Trophoblast cell (in vitro differentiated cells and primary cell): ENCODE results near the gene SEC16B.

Experiments
- DNase-seq, 2 donors: peaks; one replicate each; pipeline ENCODE4 v3.0.0-alpha.2; 2016
- H2AFZ ChIP-seq: 2 replicates; pipeline ENCODE4 v1.6.1; 2013; ENCODE audit warnings: low read length, moderate library complexity, mild to moderate bottlenecking; ENCODE audit not compliant: insufficient read depth, poor library complexity
- H2AK5ac ChIP-seq: 2 replicates; pipeline ENCODE4 v1.6.1; 2013; ENCODE audit warnings: mild to moderate bottlenecking, low read length
- H2BK120ac ChIP-seq: 2 replicates; pipeline ENCODE4 v1.6.1; 2013; ENCODE audit warnings: low read length, mild to moderate bottlenecking, moderate library complexity; ENCODE audit not compliant: insufficient read depth, poor library complexity
- H2BK12ac ChIP-seq: 2 replicates; pipeline ENCODE4 v1.6.1; 2013; ENCODE audit warnings: mild to moderate bottlenecking, low read length, moderate library complexity
- H2BK5ac ChIP-seq: 2 replicates; pipeline ENCODE4 v1.6.1; 2013; ENCODE audit warnings: low read length, low read depth, moderate library complexity, mild to moderate bottlenecking; ENCODE audit not compliant: poor library complexity
- H3K14ac ChIP-seq: 2 replicates; pipeline ENCODE4 v1.6.1; 2013; ENCODE audit warnings: mild to moderate bottlenecking, low read length
- H3K18ac ChIP-seq: 2 replicates; pipeline ENCODE4 v1.6.1; 2013; ENCODE audit warnings: mild to moderate bottlenecking, low read length
- H3K23ac ChIP-seq: 2 replicates; pipeline ENCODE4 v1.6.1; 2013; ENCODE audit warnings: low read length
- H3K27ac ChIP-seq: 2 replicates; pipeline ENCODE4 v1.5.1; 2013; ENCODE audit warnings: low read depth, mild to moderate bottlenecking, inconsistent platforms, low read length, moderate library complexity
- H3K27me3 ChIP-seq: 2 replicates; pipeline ENCODE4 v1.6.1; 2013; ENCODE audit warnings: inconsistent platforms, mild to moderate bottlenecking, low read length, moderate library complexity; ENCODE audit not compliant: insufficient read depth
- H3K36me3 ChIP-seq, 2 experiments: 1 replicate in 1 of 2; 2 replicates in 1 of 2; pipeline ENCODE4 v1.6.1; 2013; ENCODE audit warnings: low read length in 2 of 2, mild to moderate bottlenecking in 2 of 2, moderate library complexity in 1 of 2; ENCODE audit not compliant: insufficient read depth in 2 of 2, control insufficient read depth in 1 of 2
- H3K4ac ChIP-seq: 2 replicates; pipeline ENCODE4 v1.6.1; 2013; ENCODE audit warnings: low read depth, mild to moderate bottlenecking, low read length, moderate library complexity
- H3K4me1 ChIP-seq, 2 experiments: 1 replicate in 1 of 2; 2 replicates in 1 of 2; pipeline ENCODE4 v1.6.1; 2013; ENCODE audit warnings: low read length in 2 of 2, mild to moderate bottlenecking in 2 of 2, moderate library complexity in 1 of 2; ENCODE audit not compliant: insufficient read depth in 2 of 2, control insufficient read depth in 1 of 2
- H3K4me2 ChIP-seq: 2 replicates; pipeline ENCODE4 v1.6.1; 2013; ENCODE audit warnings: inconsistent platforms, mild to moderate bottlenecking, low read length, moderate library complexity
- H3K4me3 ChIP-seq: 2 replicates; pipeline ENCODE4 v1.5.1; 2013; ENCODE audit warnings: mild to moderate bottlenecking, low read depth, low read length, inconsistent platforms
- H3K79me1 ChIP-seq: one replicate; pipeline ENCODE4 v1.6.1; 2013; ENCODE audit warnings: low read length
- H3K79me2 ChIP-seq: 2 replicates; pipeline ENCODE4 v1.6.1; 2013; ENCODE audit warnings: low read length, mild to moderate bottlenecking; ENCODE audit not compliant: control insufficient read depth, insufficient read depth, poor library complexity
- H3K9ac ChIP-seq: 2 replicates; pipeline ENCODE4 v1.6.1; 2013; ENCODE audit warnings: mild to moderate bottlenecking, low read length
- H3K9me3 ChIP-seq: 2 replicates; pipeline ENCODE4 v1.6.1; 2013; ENCODE audit warnings: low read depth, mild to moderate bottlenecking, control low read depth, inconsistent platforms, low read length; ENCODE audit not compliant: insufficient read depth
- H4K12ac ChIP-seq: 2 replicates; pipeline ENCODE4 v1.6.1; 2013; ENCODE audit warnings: low read depth, mild to moderate bottlenecking, low read length, moderate library complexity
- H4K8ac ChIP-seq: 2 replicates; pipeline ENCODE4 v1.6.1; 2013; ENCODE audit warnings: low read depth, mild to moderate bottlenecking, low read length, moderate library complexity
- H4K91ac ChIP-seq: one replicate; pipeline ENCODE4 v1.6.1; 2013; ENCODE audit warnings: low read depth, mild to moderate bottlenecking, low read length, moderate library complexity
- WGBS: extraction: QIAGEN DNeasy Blood & Tissue Kit; methylation state at CpG from one replicate; pipeline ENCODE4 v1.1.7; 2013; ENCODE audit warnings: missing lambda C conversion rate; ENCODE audit not compliant: insufficient read length, insufficient coverage; ENCODE audit errors: extremely low coverage; 5-methylcytosine and 5-hydroxymethylcytosine counted together

The SEC16B gene

DNA sequence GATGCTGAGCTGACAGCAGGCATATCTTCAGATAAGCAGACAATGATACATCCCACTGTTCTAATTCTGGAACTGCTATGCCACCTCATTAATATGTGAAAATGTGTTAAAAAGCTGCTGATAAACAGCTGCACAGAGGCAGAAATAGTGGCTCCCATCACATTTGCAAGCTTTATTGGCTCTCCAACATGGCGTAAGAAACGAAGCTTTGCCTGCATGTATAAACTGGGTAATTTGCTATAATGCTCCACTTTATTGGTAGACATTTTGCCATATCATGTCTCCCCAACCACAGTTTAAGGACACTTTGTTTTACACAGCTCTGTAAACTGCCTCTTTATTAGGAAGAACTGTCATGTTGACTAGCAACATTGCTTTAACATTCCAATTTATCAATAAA, 49.8 kb downstream of the SEC16B start:
- no peak overlapping the region for H2BK12ac ChIP-seq
- no peak overlapping the region for H2AK5ac ChIP-seq
- no CpG with 5 or more reads among the region's 2 CpGs for WGBS
- H3K4me2 ChIP-seq: no peak overlapping the region
- H2BK120ac ChIP-seq: no peak overlapping the region
- DNase-seq: no peak
- no peaks in the 10 kb centered on the region for H3K79me1 ChIP-seq
- H2BK5ac ChIP-seq: no peak overlapping the region
- H2AFZ ChIP-seq: no peak overlapping the region
- no peak overlapping the region for H3K4ac ChIP-seq
- H3K36me3 ChIP-seq: no peaks in the 10 kb centered on the region
- H3K18ac ChIP-seq: no peak overlapping the region
- H3K9ac ChIP-seq: no peak overlapping the region
- no peak overlapping the region for H3K23ac ChIP-seq
- H3K27ac ChIP-seq: no peak overlapping the region
- H3K4me3 ChIP-seq: no peak overlapping the region
- H4K8ac ChIP-seq: no peak overlapping the region
- H3K4me1 ChIP-seq: no peaks in the 10 kb centered on the region
- no peak overlapping the region for H3K14ac ChIP-seq
- no peaks in the 10 kb centered on the region for H3K27me3 ChIP-seq
- H3K79me2 ChIP-seq: no peaks in the 10 kb centered on the region
- H4K12ac ChIP-seq: no peak overlapping the region
- no peak overlapping the region for H4K91ac ChIP-seq
- no peaks in the 10 kb centered on the region for H3K9me3 ChIP-seq

DNA sequence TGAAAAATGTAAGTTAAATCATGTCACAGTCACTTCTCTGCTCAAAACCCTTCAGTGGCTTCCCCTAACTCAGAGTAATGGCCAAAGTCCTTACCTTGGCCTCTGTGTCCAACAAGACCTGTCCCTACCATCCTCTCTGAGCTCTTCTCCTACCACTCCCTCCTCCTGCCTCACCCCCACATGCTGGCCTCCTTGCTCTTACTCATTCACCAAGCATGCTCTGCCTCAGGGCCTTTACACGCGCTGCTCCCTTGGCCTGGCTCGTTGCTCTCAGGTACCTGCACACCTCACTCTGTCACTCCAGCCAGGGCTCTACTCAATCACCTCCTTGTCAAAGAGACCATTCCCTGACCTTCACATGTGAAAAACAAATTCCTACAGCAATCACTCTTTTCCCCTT, 54.2 kb downstream of the SEC16B start:
- no peak overlapping the region for H3K18ac ChIP-seq
- H2BK5ac ChIP-seq: no peak overlapping the region
- H3K79me1 ChIP-seq: no peaks in the 10 kb centered on the region
- no peak overlapping the region for H3K9ac ChIP-seq
- H4K8ac ChIP-seq: no peak overlapping the region
- H3K79me2 ChIP-seq: no peaks in the 10 kb centered on the region
- no peak overlapping the region for H2BK120ac ChIP-seq
- H4K12ac ChIP-seq: no peak overlapping the region
- H3K4ac ChIP-seq: no peak overlapping the region
- H3K36me3 ChIP-seq: no peaks in the 10 kb centered on the region
- H4K91ac ChIP-seq: no peak overlapping the region
- no peak overlapping the region for H3K23ac ChIP-seq
- H3K4me3 ChIP-seq: no peak overlapping the region
- H2AK5ac ChIP-seq: no peak overlapping the region
- no peak overlapping the region for H2AFZ ChIP-seq
- H2BK12ac ChIP-seq: no peak overlapping the region
- H3K4me2 ChIP-seq: no peak overlapping the region
- H3K9me3 ChIP-seq: no peaks in the 10 kb centered on the region
- WGBS: no CpG with 5 or more reads among the region's 3 CpGs
- peak; percentile 91 to 93 for DNase-seq
- H3K4me1 ChIP-seq: no peaks in the 10 kb centered on the region
- H3K27me3 ChIP-seq: no peaks in the 10 kb centered on the region
- no peak overlapping the region for H3K14ac ChIP-seq
- no peak overlapping the region for H3K27ac ChIP-seq

DNA sequence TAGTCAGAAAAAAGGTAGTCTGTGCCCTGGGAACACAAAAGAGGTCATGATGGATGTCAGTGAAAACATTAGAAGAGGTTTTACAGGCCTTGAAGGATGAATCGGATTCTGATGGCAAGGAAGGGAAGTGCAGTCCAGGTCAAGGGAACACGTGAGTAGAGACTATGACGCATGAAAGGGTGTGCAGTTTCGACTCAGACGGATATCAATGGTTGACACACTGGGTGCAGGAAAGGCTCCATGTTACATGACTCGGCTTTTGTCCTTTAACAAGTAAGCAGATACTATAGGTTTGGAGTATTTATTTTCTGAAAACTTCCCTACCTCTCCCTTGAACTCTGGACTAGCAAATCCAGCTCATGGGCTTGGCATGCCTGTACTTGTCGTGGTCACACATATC, 55.3 kb downstream of the SEC16B start:
- Histone ChIP-seq H3K23ac (no peak overlapping the region), H2BK12ac (no peak overlapping the region), H4K91ac (no peak overlapping the region), H2BK120ac (no peak overlapping the region), H2BK5ac (no peak overlapping the region), H4K12ac (no peak overlapping the region), H2AFZ (no peak overlapping the region), H3K4me3 (no peak overlapping the region), H3K4me2 (no peak overlapping the region), H3K4ac (no peak overlapping the region), H3K27ac (no peak overlapping the region), H3K79me2 (no peaks in the 10 kb centered on the region), H3K9ac (no peak overlapping the region), H3K36me3 (no peaks in the 10 kb centered on the region), H3K18ac (no peak overlapping the region), H3K14ac (no peak overlapping the region), H3K27me3 (no peaks in the 10 kb centered on the region), H2AK5ac (no peak overlapping the region), H3K79me1 (no peaks in the 10 kb centered on the region), H4K8ac (no peak overlapping the region), H3K4me1 (no peaks in the 10 kb centered on the region), H3K9me3 (no peaks in the 10 kb centered on the region)
- no CpG with 5 or more reads among the region's 7 CpGs for WGBS
- no peak for DNase-seq

DNA sequence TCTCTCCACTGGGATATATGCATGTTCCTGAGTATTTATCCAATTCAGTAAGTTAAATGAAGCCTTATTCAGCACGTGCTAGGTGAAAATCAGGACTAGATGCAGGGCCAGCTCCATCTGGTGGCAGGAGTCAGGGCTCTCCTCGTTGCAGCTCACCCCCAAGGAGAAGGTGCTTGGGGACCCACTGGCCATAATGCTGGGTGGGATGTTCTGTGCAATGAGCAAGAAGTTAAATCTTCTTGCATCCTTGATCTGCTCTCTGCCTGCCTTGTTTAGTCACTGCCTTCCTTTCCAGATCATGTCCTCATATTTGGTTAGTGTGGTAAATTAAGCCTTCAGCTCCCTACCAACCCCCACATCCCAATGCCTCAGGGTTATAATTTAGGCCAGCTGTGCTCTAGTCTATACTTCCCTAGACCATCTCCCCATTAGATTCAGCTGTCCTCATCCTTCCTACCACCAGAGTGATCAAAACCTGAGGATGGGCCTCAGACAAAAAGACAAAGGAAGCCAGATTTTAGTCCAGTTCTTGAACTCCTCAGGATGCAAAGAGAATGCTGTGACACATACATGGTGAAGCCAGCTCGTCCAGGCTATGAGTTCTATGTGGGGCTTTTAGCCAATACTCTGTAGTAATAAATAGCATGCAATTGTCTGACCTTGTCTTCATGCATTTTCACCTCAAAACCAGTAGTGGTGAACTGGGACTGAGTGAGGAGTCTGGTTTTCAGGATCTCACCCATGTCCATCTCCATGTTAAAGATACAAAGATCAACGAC, 55.9 kb downstream of the SEC16B start:
- Histone ChIP-seq H3K4me3 (no peak overlapping the region), H3K4me2 (no peak overlapping the region), H3K27ac (no peak overlapping the region), H3K27me3 (no peaks in the 10 kb centered on the region), H3K14ac (no peak overlapping the region), H2AK5ac (no peak overlapping the region), H4K91ac (no peak overlapping the region), H3K4ac (no peak overlapping the region), H2BK5ac (no peak overlapping the region), H4K8ac (no peak overlapping the region), H3K9ac (no peak overlapping the region), H3K79me2 (no peaks in the 10 kb centered on the region), H2AFZ (no peak overlapping the region), H2BK12ac (no peak overlapping the region), H3K18ac (no peak overlapping the region), H3K23ac (no peak overlapping the region), H3K36me3 (no peaks in the 10 kb centered on the region), H4K12ac (no peak overlapping the region), H2BK120ac (no peak overlapping the region), H3K4me1 (no peaks in the 10 kb centered on the region), H3K79me1 (no peaks in the 10 kb centered on the region), H3K9me3 (no peaks in the 10 kb centered on the region)
- no peak for DNase-seq
- WGBS: no CpG with 5 or more reads among the region's 4 CpGs
